HG03045 (cell line): ENCODE measurements around the gene IFNG-AS1.

Experiments
- ATAC-seq: cut with Tn5 transposase; IDR thresholded peaks from one replicate; pipeline ENCODE4 v1.9.1; 2021; ENCODE audit warnings: mild to moderate bottlenecking, moderate library complexity; ENCODE audit not compliant: unreplicated experiment

Gene IFNG-AS1

GRCh38 chr12:67993143-67993542 lies 3.9 kb downstream of the IFNG-AS1 start:
- ATAC-seq = no peak

- ATAC-seq = no peak
Measured at GRCh38 chr12:67994046-67994445, 4.8 kb downstream of the IFNG-AS1 start.

- ATAC-seq = no peak
Measured at GRCh38 chr12:67996347-67996746, 7.1 kb downstream of the IFNG-AS1 start.

- no peak for ATAC-seq
Measured at GRCh38 chr12:67998379-67998778, 9.1 kb downstream of the IFNG-AS1 start.

- no peak for ATAC-seq
Measured at GRCh38 chr12:67999244-67999643, 10.0 kb downstream of the IFNG-AS1 start.

GRCh38 chr12:68001486-68002466 lies 12.5 kb downstream of the IFNG-AS1 start:
- ATAC-seq = no peak

GRCh38 chr12:68003777-68004176 lies 14.5 kb downstream of the IFNG-AS1 start:
- ATAC-seq = no peak

GRCh38 chr12:68007033-68007432 lies 17.8 kb downstream of the IFNG-AS1 start:
- no peak for ATAC-seq

GRCh38 chr12:68007466-68007865 lies 18.2 kb downstream of the IFNG-AS1 start:
- ATAC-seq = no peak

GRCh38 chr12:68011206-68011881 lies 22.1 kb downstream of the IFNG-AS1 start:
- no peak for ATAC-seq

GRCh38 chr12:68011882-68012207 lies 22.6 kb downstream of the IFNG-AS1 start:
- ATAC-seq = no peak

GRCh38 chr12:68012712-68013111 lies 23.5 kb downstream of the IFNG-AS1 start:
- ATAC-seq = no peak

- no peak for ATAC-seq
Measured at GRCh38 chr12:68013181-68013580, 23.9 kb downstream of the IFNG-AS1 start.

- no peak for ATAC-seq
Measured at GRCh38 chr12:68016136-68016535, 26.9 kb downstream of the IFNG-AS1 start.

- ATAC-seq = no peak
Measured at GRCh38 chr12:68018315-68018714, 29.1 kb downstream of the IFNG-AS1 start.

- ATAC-seq = no peak
Measured at GRCh38 chr12:68020049-68020448, 30.8 kb downstream of the IFNG-AS1 start.

GRCh38 chr12:68020699-68021098 lies 31.5 kb downstream of the IFNG-AS1 start:
- ATAC-seq = no peak

- ATAC-seq = no peak
Measured at GRCh38 chr12:68028647-68029046, 39.4 kb downstream of the IFNG-AS1 start.

- ATAC-seq = no peak
Measured at GRCh38 chr12:68030248-68030647, 41.0 kb downstream of the IFNG-AS1 start.

GRCh38 chr12:68031174-68031573 lies 41.9 kb downstream of the IFNG-AS1 start:
- no peak for ATAC-seq

- no peak for ATAC-seq
Measured at GRCh38 chr12:68031881-68032739, 42.9 kb downstream of the IFNG-AS1 start.
